Endodermal cell (in vitro differentiated cells): ENCODE measurements around the gene SLC41A2. TPM values are rescaled to one million over a fixed set of nuclear protein-coding genes. Genes with fewer than 3 reads are reported as not detected.

Experiments
- DNase-seq: peaks from one replicate; pipeline ENCODE4 v3.0.0-alpha.2; 2017
- H3K27ac ChIP-seq: 2 replicates; pipeline ENCODE4 v1.5.1; 2013; ENCODE audit warnings: mild to moderate bottlenecking, low read depth, low read length, moderate library complexity
- H3K27me3 ChIP-seq: 2 replicates; pipeline ENCODE4 v1.6.1; 2013; ENCODE audit warnings: mild to moderate bottlenecking, low read length, moderate library complexity; ENCODE audit not compliant: insufficient read depth, control insufficient read depth, poor library complexity, severe bottlenecking
- H3K36me3 ChIP-seq: 2 replicates; pipeline ENCODE4 v1.7.0; 2013; ENCODE audit warnings: mild to moderate bottlenecking, low read length, moderate library complexity; ENCODE audit not compliant: control insufficient read depth, insufficient read depth
- H3K4me1 ChIP-seq: one replicate; pipeline ENCODE4 v1.7.0; 2013; ENCODE audit warnings: low read length; ENCODE audit not compliant: control insufficient read depth, insufficient read depth
- H3K4me3 ChIP-seq: 2 replicates; pipeline ENCODE4 v1.5.1; 2013; ENCODE audit warnings: mild to moderate bottlenecking, low read length, moderate library complexity
- H3K9ac ChIP-seq: 2 replicates; pipeline ENCODE4 v1.6.1; 2013; ENCODE audit warnings: mild to moderate bottlenecking, low read length, moderate library complexity; ENCODE audit not compliant: poor library complexity, severe bottlenecking; ENCODE audit errors: extremely low read depth
- H3K9me3 ChIP-seq: 2 replicates; pipeline ENCODE4 v1.6.1; 2013; ENCODE audit warnings: mild to moderate bottlenecking, low read length, moderate library complexity; ENCODE audit not compliant: control insufficient read depth
- H3K27ac Mint-ChIP-seq: 2 replicates; pipeline ENCODE4 v1.8.0; 2020; ENCODE audit warnings: mixed read lengths
- H3K27me3 Mint-ChIP-seq: 2 replicates; pipeline ENCODE4 v1.8.0; 2021; ENCODE audit warnings: mild to moderate bottlenecking, mixed read lengths; ENCODE audit not compliant: insufficient read depth
- H3K36me3 Mint-ChIP-seq: 2 replicates; pipeline ENCODE4 v1.8.0; 2020; ENCODE audit warnings: low read depth, mixed read lengths
- H3K4me1 Mint-ChIP-seq: 2 replicates; pipeline ENCODE4 v1.8.0; 2020; ENCODE audit warnings: mixed read lengths
- H3K4me3 Mint-ChIP-seq: 2 replicates; pipeline ENCODE4 v1.8.0; 2020; ENCODE audit warnings: mild to moderate bottlenecking, moderate library complexity, mixed read lengths
- H3K9me3 Mint-ChIP-seq: 2 replicates; pipeline ENCODE4 v1.8.0; 2020; ENCODE audit warnings: mild to moderate bottlenecking, mixed read lengths
- CTCF ChIP-seq: fragments of 200-600 bp; sonication (generic); conservative IDR thresholded peaks from 2 replicates; pipeline ENCODE4 v1.5.0; 2021; ENCODE audit warnings: antibody characterized with exemption, mild to moderate bottlenecking
- WGBS, 2 experiments: methylation state at CpG; one replicate each; pipeline versions ENCODE4 v1.1.5 to v1.1.7; 2013; ENCODE audit warnings: missing lambda C conversion rate in 2 of 2, mixed read lengths in 1 of 2; ENCODE audit not compliant: insufficient coverage in 1 of 2, insufficient read length in 1 of 2; 5-methylcytosine and 5-hydroxymethylcytosine counted together
- total RNA-seq, 2 donors: library from RNA; stranded (reverse); fragmentation: NEBNext Ultra II Directional in 1 of 2; extraction: Animal tissue kit (Norgen Biotek cat#: 25700) in 1 of 2; gene quantifications; 2 replicates in 1 of 2; 3 replicates in 1 of 2; pipeline ENCODE4 v1.2.1, GENCODE V29; 2021

SLC41A2 gene
- total RNA-seq, 2 donors from 2014 or later = 1.9 to 2.3 TPM

DNA sequence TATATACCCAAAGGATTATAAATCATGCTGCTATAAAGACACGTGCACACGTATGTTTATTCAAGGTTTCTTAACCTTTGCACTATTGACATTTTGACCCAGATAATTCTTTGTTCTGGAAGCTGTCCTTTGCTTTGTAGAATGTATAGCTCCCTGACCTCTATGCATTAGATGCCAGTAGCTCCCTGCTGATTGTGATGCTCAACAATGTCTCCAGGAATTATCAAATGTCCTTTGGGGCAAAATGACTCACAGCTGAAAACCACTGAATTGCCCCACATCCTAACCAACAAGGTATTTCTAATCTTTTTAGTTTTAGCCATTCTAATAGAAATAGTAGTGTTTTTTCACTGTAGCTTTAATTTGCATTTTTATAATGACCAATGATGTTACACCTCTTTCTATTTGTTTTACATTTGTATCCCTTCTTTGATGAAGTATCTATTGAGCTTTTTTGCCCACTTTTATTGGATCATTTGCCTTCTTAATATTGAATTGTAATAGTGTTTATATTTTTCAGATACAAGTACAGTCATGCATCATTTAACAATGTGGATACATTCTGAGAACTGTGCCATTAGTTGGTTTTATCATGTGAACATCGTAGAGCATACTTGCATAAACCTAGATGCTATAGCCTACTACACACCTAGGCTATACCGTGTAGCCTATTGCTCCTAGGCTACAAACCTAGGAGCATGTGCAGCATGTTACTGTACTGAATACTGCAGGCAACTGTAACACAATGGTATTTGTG lies 17.7 kb upstream of the SLC41A2 start:
- Mint-ChIP-seq H3K27ac (no peak overlapping the region), H3K36me3 (no peaks in the 10 kb centered on the region), H3K4me3 (no peak overlapping the region), H3K9me3 (no peaks in the 10 kb centered on the region), H3K4me1 (no peaks in the 10 kb centered on the region), H3K27me3 (no peaks in the 10 kb centered on the region)
- no peak overlapping the region for H3K4me3 ChIP-seq
- no peaks in the 10 kb centered on the region for H3K4me1 ChIP-seq
- no peaks in the 10 kb centered on the region for H3K36me3 ChIP-seq
- H3K9ac ChIP-seq = no peak overlapping the region
- no peaks in the 10 kb centered on the region for H3K27me3 ChIP-seq
- DNase-seq = no peak
- no peak overlapping the region for H3K27ac ChIP-seq
- no peaks in the 10 kb centered on the region for H3K9me3 ChIP-seq
- no peak for TF ChIP-seq CTCF
- 84 to 86% methylated on average over 4 of the region's 4 CpGs for WGBS, 2 experiments

- H3K9ac ChIP-seq = no peak overlapping the region
- no peaks in the 10 kb centered on the region for H3K36me3 ChIP-seq
- H3K9me3 Mint-ChIP-seq = no peaks in the 10 kb centered on the region
- no peaks in the 10 kb centered on the region for H3K36me3 Mint-ChIP-seq
- no peaks in the 10 kb centered on the region for H3K4me1 Mint-ChIP-seq
- H3K9me3 ChIP-seq = no peaks in the 10 kb centered on the region
- H3K27me3 Mint-ChIP-seq = no peaks in the 10 kb centered on the region
- no peak overlapping the region for H3K4me3 Mint-ChIP-seq
- DNase-seq = no peak
- H3K27ac Mint-ChIP-seq = no peak overlapping the region
- no peaks in the 10 kb centered on the region for H3K27me3 ChIP-seq
- H3K4me1 ChIP-seq = no peaks in the 10 kb centered on the region
- no peak for TF ChIP-seq CTCF
- no peak overlapping the region for H3K4me3 ChIP-seq
- WGBS, 2 experiments = 90 to 99% methylated on average over 5 to 7 of the region's 7 CpGs
- H3K27ac ChIP-seq = no peak overlapping the region
Observed at GRCh38 chr12:104974626-104975290, 16.7 kb upstream of the SLC41A2 start.

DNA sequence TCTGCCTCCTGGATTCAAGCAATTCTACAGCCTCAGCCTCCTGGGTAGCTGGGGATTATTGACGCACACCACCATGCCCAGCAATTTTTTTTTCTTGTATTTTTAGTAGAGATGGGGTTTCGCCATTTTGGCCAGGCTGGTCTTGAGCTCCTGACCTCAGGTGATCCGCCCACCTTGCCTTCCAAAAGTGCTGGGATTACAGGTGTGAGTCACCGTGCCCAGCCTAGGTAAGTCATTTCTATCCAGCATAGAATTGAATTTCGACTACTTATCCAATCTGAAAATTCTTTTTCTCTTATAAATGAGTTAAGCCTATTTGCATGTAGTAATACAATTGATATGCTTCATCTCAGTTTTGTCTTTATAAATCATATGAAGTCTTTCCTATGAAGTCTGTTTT lies 15.2 kb upstream of the SLC41A2 start:
- no peak overlapping the region for H3K27ac ChIP-seq
- H3K27me3 Mint-ChIP-seq = no peaks in the 10 kb centered on the region
- no peak for TF ChIP-seq CTCF
- no peaks in the 10 kb centered on the region for H3K36me3 ChIP-seq
- H3K4me3 Mint-ChIP-seq = no peak overlapping the region
- H3K9me3 ChIP-seq = no peaks in the 10 kb centered on the region
- no peaks in the 10 kb centered on the region for H3K36me3 Mint-ChIP-seq
- no peak for DNase-seq
- H3K27ac Mint-ChIP-seq = no peak overlapping the region
- H3K4me1 ChIP-seq = no peaks in the 10 kb centered on the region
- no peak overlapping the region for H3K9ac ChIP-seq
- WGBS, 2 experiments = 93 to 100% methylated on average over 2 to 4 of the region's 5 CpGs
- no peak overlapping the region for H3K4me3 ChIP-seq
- no peaks in the 10 kb centered on the region for H3K4me1 Mint-ChIP-seq
- H3K27me3 ChIP-seq = no peaks in the 10 kb centered on the region
- H3K9me3 Mint-ChIP-seq = no peaks in the 10 kb centered on the region
